ENCODE measurements around the gene GPC6. TPM values are rescaled to one million over a fixed set of nuclear protein-coding genes. Genes with fewer than 3 reads are reported as not detected.

The GPC6 gene
- total and polyA plus RNA-seq, 2 experiments from 2014 or later: 14.4 to 43.3 TPM

GRCh38 chr13:93977986-93978385 is 751.4 kb downstream of the GPC6 start:
- peak in 1 of 2 donors; percentile 58 for DNase-seq (ENCODE audit: low read depth in 1 of 2, low spot score in 1 of 2)
- H3K9me3 ChIP-seq (ENCODE audit: low read depth): no peaks in the 10 kb centered on the region
- H3K27ac ChIP-seq: no peak overlapping the region
- H3K4me1 ChIP-seq (ENCODE audit: low read depth): no peaks in the 10 kb centered on the region
- H3K27me3 ChIP-seq: no peaks in the 10 kb centered on the region
- H3K4me3 ChIP-seq: no peak overlapping the region
- no peaks in the 10 kb centered on the region for H3K36me3 ChIP-seq
- TF ChIP-seq, protein P1, sequence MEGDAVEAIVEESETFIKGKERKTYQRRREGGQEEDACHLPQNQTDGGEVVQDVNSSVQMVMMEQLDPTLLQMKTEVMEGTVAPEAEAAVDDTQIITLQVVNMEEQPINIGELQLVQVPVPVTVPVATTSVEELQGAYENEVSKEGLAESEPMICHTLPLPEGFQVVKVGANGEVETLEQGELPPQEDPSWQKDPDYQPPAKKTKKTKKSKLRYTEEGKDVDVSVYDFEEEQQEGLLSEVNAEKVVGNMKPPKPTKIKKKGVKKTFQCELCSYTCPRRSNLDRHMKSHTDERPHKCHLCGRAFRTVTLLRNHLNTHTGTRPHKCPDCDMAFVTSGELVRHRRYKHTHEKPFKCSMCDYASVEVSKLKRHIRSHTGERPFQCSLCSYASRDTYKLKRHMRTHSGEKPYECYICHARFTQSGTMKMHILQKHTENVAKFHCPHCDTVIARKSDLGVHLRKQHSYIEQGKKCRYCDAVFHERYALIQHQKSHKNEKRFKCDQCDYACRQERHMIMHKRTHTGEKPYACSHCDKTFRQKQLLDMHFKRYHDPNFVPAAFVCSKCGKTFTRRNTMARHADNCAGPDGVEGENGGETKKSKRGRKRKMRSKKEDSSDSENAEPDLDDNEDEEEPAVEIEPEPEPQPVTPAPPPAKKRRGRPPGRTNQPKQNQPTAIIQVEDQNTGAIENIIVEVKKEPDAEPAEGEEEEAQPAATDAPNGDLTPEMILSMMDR (IDR thresholded peaks at IDR 0.05; ENCODE audit: low read depth, low read length): no peak

DNA sequence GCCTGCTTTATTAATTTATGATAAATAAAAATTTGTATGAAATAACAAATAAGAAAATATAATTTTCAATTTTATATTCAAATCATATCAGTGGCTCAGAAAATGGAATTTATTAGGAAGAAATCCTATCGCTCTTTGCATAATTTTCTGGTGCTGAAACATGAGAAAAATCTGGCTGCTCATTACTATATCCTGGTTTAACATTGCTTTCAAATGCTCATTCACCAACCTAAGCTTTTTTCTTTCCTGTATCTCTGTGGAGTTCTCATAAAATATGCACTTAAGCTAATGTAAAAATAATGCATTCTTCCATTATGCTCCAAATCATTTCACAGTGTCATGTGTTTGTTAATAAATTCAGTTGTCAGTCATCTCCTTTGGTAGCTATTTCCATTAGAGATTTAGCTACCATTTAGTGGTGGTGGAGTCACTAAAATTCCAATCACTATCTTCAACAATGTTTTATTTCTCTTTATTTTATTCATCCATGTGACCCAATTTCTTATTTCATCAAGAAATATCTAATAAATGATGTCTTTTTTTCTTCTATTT is 754.9 kb downstream of the GPC6 start:
- no peak overlapping the region for H3K27ac ChIP-seq
- H3K9me3 ChIP-seq (ENCODE audit: low read depth): no peaks in the 10 kb centered on the region
- H3K36me3 ChIP-seq: no peaks in the 10 kb centered on the region
- no peaks in the 10 kb centered on the region for H3K27me3 ChIP-seq
- DNase-seq (ENCODE audit: low read depth in 1 of 2, low spot score in 1 of 2): no peak
- TF ChIP-seq, protein P1 (IDR thresholded peaks at IDR 0.05; ENCODE audit: low read depth, low read length): no peak
- H3K4me1 ChIP-seq (ENCODE audit: low read depth): no peaks in the 10 kb centered on the region
- H3K4me3 ChIP-seq: no peak overlapping the region

- Histone ChIP-seq H3K9me3 (ENCODE audit: low read depth) (no peaks in the 10 kb centered on the region), H3K4me3 (no peak overlapping the region), H3K27ac (no peak overlapping the region), H3K4me1 (ENCODE audit: low read depth) (no peaks in the 10 kb centered on the region), H3K36me3 (no peaks in the 10 kb centered on the region), H3K27me3 (no peaks in the 10 kb centered on the region)
- TF ChIP-seq, protein P1 (IDR thresholded peaks at IDR 0.05; ENCODE audit: low read depth, low read length): no peak
- DNase-seq (ENCODE audit: low read depth in 1 of 2, low spot score in 1 of 2): no peak
Observed at GRCh38 chr13:93982179-93982918, 755.7 kb downstream of the GPC6 start.

GRCh38 chr13:93984052-93984451 is 757.4 kb downstream of the GPC6 start:
- no peak overlapping the region for H3K27ac ChIP-seq

GRCh38 chr13:93984876-93985275 is 758.3 kb downstream of the GPC6 start:
- TF ChIP-seq, protein P1 (IDR thresholded peaks at IDR 0.05; ENCODE audit: low read depth, low read length): no peak
- Histone ChIP-seq H3K4me3 (no peak overlapping the region), H3K4me1 (ENCODE audit: low read depth) (no peaks in the 10 kb centered on the region), H3K27me3 (no peaks in the 10 kb centered on the region), H3K9me3 (ENCODE audit: low read depth) (no peaks in the 10 kb centered on the region), H3K27ac (no peak overlapping the region), H3K36me3 (no peaks in the 10 kb centered on the region)
- no peak for DNase-seq (ENCODE audit: low read depth in 1 of 2, low spot score in 1 of 2)

More at GRCh38 chr13:93984052-93984451, 757.4 kb downstream of the GPC6 start:
- DNase-seq (ENCODE audit: low read depth in 1 of 2, low spot score in 1 of 2): no peak
- TF ChIP-seq, protein P1 (IDR thresholded peaks at IDR 0.05; ENCODE audit: low read depth, low read length): no peak
- H3K36me3 ChIP-seq: no peaks in the 10 kb centered on the region
- H3K27me3 ChIP-seq: no peaks in the 10 kb centered on the region
- H3K9me3 ChIP-seq (ENCODE audit: low read depth): no peaks in the 10 kb centered on the region
- no peak overlapping the region for H3K4me3 ChIP-seq
- no peaks in the 10 kb centered on the region for H3K4me1 ChIP-seq (ENCODE audit: low read depth)
